NCI-H2196 (cell line): ENCODE measurements around the gene NDUFAF3.

Source experiments
- DNase-seq: peaks from one replicate; lab custom pipeline; 2025; ENCODE audit not compliant: unreplicated experiment; lab: John Stamatoyannopoulos, UW

NDUFAF3 gene

GRCh38 chr3:49021813-49022687 lies at the start of gene NDUFAF3:
Gene NDUFAF3 (plus strand): TSS chr3:49022121. CDS start chr3:49022145, 24 bp downstream.
- DNase-seq, result peak; percentile 88

GRCh38 chr3:48974076-48974864 lies 47.7 kb upstream of the NDUFAF3 start:
- DNase-seq, result no peak

- no peak for DNase-seq
These were observed 42.5 kb upstream of the NDUFAF3 start for GRCh38 chr3:48979451-48979850.

GRCh38 chr3:48980295-48980694 lies 41.6 kb upstream of the NDUFAF3 start:
- no peak for DNase-seq

GRCh38 chr3:48982016-48982415 lies 39.9 kb upstream of the NDUFAF3 start:
- DNase-seq, result no peak

- no peak for DNase-seq
These were observed 39.2 kb upstream of the NDUFAF3 start for GRCh38 chr3:48982686-48983085.

GRCh38 chr3:48983096-48983495 lies 38.8 kb upstream of the NDUFAF3 start:
- no peak for DNase-seq

- DNase-seq, result no peak
These were observed 37.3 kb upstream of the NDUFAF3 start for GRCh38 chr3:48984663-48985062.

GRCh38 chr3:48985831-48986376 lies 36.0 kb upstream of the NDUFAF3 start:
- DNase-seq, result no peak

- no peak for DNase-seq
These were observed 32.7 kb upstream of the NDUFAF3 start for GRCh38 chr3:48989126-48989795.

- DNase-seq, result peak; percentile 54
These were observed 31.9 kb upstream of the NDUFAF3 start, which contains the start of gene P4HTM for GRCh38 chr3:48989796-48990635. Gene P4HTM (plus strand): TSS chr3:48990241. CDS start chr3:48990257, 16 bp downstream.

GRCh38 chr3:48990636-48991469 lies 31.1 kb upstream of the NDUFAF3 start:
- DNase-seq, result peak; percentile 29

GRCh38 chr3:48991851-48992545 lies 29.9 kb upstream of the NDUFAF3 start:
- DNase-seq, result no peak

- DNase-seq, result no peak
These were observed 28.1 kb upstream of the NDUFAF3 start for GRCh38 chr3:48993834-48994233.

- DNase-seq, result no peak
These were observed 25.3 kb upstream of the NDUFAF3 start for GRCh38 chr3:48996640-48997039.

- no peak for DNase-seq
These were observed 24.8 kb upstream of the NDUFAF3 start for GRCh38 chr3:48997102-48997635.

- peak; percentile 48 for DNase-seq
These were observed 23.9 kb upstream of the NDUFAF3 start for GRCh38 chr3:48997714-48998637.
